Activated CD4-positive, alpha-beta T cell treated with anti-CD3 and anti-CD28 coated beads for 24 hours (primary cell): ENCODE results near the gene DNPH1.

Source experiments
- DNase-seq, 2 donors: peaks; one replicate each; pipeline ENCODE4 v3.0.0-alpha.2; 2020; ENCODE audit warnings: low read depth in 2 of 2

The DNPH1 gene

DNA sequence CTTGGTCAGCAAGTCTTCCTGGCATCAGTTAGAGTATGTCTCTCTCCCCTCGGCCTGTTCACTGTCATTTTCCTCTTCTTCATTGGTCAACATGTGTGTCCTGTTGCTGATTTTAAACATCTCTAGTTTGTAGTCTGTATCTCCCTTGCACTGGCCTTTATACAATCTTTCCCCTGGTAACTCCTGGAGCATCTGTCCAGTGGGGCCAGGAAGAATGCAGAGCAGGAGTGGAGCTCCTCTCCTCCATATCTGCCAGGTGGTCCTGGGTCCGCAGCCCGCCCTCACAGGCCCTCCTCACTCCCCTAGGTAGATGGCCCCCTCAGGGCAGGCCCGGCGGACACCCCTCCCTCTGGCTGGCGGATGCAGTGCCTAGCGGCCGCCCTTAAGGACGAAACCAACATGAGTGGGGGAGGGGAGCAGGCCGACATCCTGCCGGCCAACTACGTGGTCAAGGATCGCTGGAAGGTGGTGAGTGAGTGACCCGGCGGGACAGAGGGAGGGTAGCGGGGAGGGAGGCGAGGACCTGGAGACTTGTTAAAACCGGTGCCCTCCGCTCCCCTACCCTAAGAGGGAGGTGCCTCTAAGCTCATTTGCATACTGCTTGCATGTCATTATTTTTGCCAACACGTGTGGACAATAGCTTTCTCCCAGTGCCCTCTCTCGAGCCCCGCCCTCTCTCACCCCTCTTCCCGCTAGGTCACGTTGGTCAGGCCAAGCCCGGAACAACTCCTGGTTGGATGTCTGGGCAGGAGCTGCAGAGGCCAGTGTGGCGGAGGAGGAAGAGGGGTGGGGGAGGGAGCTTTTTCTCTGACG, 17.2 kb upstream of the DNPH1 start:
- DNase-seq: no peak

DNA sequence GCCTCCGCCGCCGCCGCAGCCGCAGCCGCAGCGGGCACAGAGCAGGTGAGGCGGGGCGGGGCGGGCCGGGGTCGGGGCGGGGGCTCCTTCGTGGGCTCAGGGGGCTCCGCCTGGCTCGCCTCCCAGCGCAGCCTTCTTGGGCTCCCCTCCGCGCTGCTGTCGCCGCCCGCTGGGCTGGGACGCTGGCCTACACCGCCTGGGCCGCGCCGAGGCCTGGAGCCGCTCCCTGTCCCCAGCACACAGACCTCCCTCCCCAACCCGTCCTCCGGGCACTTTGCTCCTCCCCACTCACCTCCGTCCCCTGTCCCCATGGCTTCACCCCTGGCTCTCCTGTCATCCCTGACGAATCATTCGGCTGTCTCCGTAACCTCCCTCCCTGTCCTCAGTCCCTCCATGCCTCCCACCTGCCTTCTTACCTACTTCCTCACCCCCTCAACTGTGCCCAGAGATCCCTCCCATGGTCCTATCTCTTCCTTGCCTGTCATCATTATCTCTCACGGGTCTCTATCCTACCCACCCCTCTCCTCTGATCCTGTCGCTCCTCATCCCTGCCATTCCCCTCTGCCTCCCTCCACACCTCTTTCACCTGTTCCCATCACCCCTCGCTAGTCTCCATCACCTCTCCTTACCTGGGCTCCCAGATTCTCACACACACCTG, 14.5 kb upstream of the DNPH1 start:
- no peak for DNase-seq

DNA sequence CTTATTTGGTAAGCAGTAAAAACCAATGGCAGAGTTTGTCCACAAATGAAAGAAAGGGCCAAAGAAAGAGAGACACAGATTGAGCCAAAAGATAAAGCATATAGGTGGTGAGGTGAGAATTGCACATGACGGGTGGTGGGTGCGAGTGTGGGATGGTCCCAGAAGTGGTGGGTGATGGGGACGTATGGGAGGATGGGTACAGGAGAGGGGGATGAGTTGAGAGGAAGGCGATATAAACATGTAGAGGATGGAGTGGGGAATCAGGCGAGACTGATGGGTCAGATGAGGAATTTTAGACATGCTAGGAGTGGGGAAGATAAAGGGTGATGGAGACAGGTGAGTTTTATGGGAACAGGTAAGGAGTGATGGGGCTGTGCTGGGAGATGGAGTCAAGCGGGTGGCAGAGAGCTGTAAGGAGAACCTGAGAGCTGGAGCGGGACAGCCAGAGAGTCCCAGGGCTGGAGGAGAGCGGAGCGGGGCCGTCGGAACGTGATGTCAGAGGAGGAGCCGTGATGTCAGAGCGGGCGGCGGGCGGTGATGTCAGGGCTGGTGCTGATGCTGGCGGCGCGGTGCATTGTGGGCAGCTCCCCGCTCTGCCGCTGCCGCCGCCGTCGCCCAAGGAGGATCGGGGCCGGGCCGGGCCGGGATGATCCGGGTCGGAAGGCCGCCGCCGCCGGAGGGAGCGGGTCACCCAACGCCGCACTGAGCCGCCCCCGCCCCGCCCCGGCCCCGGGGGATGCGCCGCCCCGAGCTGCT, 13.8 kb upstream of the DNPH1 start, which contains the start of gene TTBK1:
TSS of gene TTBK1 (plus strand) at position 574 of the 756 bp plus-strand sequence. CDS start 3,180 bp downstream, outside the sequence.
- DNase-seq: no peak

DNA sequence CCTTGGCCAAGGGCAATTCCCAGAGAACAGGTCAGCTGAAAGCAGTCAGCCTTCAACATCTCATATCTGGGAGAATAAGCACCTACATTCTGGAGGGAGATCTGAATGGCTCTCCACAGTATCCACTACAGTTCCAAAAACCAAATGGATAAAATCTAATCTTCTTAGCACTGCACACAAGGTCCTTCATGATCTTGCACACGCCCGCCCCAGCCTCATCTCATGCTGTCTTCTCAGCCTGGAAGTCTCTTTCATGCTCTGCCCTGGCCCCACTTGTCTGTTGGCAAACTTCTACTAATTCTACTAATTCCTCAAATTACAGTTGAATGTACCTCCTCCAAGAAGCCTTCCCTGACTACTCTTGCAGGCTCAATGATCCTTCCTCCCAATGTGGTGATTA, 12.2 kb upstream of the DNPH1 start:
- no peak for DNase-seq

DNA sequence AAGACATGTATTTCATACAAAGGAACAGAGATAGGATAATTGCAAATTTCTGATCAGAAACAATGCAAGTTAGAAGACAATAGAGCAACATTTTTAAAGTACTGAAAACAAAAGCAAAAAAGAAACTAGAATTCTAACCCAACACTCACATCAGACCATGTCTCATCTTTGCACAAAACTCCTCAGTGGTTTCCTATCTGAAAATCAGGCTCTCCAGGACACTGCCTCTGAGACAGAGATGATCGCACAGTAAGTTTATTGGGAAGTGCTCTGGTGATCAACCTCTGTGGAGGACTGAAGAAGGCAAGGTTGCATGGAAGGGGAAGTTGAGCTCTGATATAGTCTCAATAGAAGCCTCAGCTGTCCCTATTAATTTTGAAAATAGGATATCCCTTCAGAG, 11.7 kb upstream of the DNPH1 start:
- DNase-seq: no peak

DNA sequence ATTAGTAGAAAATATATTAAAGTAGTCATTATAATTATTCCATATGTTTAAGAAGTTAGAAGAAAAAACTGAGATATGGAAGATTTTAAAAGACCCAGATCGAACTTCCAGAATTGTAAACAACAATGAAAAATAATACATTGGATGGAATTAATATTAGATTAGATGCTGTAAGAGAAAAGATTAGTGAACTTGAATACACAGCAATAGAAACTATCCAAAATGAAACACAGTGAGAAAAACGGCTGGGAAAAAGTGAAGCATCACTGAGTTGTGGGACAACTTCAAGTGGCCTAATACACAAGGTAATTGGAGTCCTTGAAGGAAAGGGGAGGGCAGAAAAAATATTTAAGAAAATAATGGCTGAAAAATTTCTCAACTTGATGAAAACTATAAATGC, 9.8 kb upstream of the DNPH1 start:
- no peak for DNase-seq

DNA sequence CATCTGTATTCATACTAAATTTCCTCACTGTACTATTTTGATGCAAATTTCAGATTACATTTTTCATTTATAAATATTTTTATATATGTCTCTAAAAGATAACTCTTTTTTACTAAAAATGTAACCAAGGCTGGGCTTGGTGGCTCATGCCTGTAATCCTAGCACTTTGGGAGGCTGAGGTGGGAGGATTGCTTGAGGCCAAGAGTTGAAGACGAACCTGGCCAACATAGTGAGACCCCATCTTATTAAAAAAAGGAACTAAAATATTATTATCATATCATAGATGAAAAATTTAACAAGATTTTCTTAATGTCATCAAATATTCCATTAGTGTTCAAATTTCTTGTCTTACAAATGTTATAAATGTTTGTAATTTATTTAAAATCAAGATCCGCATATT, 6.6 kb upstream of the DNPH1 start:
- DNase-seq: no peak

DNA sequence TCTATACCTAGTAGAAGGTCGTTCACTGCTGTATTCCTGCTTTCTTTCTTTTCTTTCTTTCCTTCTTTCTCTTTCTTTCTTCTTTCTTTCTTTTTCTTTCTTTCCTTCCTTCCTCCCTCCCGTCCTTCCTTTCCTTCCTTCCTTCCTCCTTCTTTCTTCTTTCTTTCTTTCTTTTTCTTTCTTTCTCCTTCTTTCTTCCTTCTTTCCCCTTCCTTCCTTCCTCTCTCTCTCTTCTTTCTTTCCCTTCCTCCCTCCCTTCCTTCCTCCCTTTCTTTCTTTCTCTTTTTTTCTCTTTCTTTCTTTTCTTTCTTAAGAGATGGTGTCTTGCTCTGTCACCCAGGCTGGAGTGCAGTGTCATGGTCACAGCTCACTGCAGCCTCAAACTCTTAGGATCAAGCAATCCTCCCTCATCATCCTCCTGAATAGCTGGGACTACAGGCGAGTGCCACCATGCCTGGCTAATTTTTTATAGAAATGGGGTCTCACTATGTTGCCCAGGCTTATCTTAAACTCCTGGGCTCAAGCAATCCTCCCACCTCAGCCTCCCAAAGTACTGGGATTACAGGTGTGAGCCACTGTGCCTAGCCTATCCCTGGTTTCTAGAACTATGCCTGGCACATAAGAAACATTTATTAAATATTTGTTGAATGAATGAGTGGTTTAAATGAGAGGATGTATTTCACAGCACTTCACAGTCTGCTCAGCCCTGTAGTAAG, 2.6 kb upstream of the DNPH1 start:
- no peak for DNase-seq

DNA sequence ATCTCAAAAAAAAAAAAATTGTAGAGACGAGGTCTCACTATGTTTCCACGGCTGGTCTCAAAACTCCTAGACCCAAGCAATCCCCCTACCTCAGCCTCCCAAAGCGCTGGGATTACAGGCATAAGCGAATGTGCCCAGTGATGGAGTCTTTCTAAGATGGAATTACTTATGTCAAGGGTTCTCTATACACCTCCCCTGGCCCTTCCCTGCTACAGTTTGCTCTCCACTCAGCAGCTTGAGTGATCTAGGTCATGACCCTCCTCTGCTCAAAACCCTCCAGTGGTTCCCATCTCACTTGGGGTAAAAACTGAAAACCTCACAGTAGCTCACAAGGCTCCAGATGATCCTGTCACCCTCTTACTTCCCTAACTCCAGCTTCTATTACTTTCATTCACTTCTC, 1.8 kb upstream of the DNPH1 start:
- DNase-seq: no peak

DNA sequence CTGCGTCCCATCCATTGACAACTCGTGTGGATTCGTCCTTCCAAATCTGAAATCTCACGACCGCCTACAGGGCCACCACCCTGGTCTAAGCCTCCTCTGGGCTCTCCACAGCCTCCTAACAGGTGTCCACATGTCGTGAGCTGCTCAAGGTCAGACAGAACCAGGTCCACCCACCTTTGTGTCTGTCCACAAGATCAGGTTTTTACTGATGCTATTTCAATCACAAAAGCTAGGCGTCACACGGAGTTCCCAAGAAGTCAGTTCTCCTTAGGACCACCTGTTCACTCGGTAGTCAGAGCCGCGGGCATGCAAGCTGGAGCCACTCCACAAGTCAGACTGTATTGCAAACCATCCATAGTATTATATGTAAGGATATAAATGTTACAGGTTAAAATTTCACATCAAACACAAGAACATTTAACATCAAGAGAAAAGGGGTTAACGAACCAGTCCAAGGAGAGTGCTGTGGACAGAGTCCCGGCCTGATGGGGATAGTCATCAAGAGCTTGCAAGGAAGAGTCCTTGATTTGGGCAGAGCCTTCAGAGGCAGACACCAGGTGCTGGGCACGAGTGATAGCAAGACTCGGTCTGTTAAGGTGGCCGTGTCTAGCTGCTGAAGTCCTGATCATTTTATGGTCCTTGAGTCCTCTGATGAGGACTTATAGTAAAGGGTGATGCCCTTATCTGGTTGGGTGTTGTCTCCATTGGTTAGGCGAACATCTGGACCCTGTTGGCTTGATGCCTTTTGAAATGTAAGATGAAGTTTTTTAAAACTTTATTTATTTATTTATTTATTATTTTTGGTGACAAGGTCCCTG, 731 bp upstream of the DNPH1 start:
- DNase-seq: no peak

DNA sequence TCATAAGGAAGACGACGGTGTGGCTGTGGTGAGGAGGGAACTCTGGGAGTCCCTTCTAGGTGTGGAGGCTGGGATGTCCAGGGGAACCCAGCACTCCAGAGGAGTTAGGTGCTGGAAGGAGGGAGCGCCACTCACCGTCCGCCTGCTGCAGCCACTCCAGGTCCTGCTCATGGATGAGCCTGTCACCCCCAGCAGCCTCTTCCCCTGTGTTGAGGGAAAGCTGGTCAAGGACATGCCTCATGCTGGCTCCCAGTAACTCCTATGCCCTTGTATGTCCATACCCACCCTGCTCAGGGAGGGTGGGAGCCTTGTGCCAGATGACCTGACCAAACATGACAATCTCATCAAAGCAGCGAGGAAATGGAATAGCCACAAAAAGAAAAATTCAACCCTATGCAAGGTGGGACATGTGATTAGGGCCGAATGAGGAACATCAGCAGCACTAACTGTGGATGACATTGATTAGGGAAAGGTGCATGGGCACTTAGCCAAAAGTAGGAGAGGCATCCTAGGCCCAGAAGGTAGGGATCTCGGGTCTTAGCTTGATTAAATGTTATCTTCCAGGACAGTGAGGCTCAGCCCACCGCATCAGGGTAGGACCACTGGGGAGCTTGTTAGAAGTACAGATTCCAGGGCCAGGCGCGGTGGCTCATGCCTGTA, 3.0 kb downstream of the DNPH1 start:
- no peak for DNase-seq

DNA sequence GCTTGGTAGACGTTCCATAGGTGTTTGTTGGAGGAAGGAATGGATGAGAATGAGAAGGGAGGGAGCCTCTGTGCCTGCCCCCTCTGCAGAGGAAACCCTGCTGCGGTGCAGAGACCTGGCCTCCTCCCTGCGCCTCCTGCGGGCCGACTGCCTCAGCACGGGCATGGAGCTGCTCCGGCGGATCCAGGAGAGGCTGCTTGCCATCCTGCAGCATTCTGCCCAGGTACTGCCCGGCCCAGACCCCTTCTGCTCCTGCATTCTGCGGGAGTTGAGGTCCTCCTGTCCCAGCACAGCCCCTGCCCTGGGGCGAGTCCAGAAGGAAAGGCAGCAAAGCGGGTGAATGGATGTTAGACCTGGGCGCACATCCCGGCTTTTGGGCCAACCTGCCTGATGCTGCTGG, 6.1 kb downstream of the DNPH1 start:
- DNase-seq: no peak

DNA sequence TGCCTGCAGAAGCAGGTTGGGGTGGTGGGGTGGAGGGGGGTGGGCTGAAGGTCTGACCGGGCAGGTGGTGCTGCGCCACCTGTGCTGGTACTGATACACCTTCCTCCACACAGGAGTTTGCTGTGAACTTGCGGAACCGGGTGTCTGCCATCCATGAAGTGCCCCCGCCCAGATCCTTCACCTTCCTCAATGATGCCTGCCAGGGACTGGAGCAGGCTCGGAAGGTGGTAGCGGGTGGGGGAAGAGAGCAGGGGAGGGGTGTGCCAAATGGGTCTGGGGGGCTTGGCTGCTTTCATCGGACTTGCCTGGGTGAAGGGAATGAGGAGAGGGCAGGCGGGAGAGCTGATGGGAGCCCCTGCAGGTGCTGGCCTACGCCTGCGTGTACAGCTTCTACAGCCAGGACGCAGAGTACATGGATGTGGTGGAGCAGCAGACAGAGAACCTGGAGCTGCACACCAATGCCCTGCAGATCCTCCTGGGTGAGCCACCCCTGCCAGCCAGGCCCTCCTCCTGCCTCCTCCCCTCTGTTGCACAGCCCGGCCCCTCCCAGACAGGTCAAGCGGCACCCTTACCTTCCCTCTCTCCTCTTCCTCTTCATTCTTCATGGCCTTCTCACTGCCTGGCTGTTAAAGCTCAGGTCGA, 6.7 kb downstream of the DNPH1 start:
- DNase-seq: no peak

DNA sequence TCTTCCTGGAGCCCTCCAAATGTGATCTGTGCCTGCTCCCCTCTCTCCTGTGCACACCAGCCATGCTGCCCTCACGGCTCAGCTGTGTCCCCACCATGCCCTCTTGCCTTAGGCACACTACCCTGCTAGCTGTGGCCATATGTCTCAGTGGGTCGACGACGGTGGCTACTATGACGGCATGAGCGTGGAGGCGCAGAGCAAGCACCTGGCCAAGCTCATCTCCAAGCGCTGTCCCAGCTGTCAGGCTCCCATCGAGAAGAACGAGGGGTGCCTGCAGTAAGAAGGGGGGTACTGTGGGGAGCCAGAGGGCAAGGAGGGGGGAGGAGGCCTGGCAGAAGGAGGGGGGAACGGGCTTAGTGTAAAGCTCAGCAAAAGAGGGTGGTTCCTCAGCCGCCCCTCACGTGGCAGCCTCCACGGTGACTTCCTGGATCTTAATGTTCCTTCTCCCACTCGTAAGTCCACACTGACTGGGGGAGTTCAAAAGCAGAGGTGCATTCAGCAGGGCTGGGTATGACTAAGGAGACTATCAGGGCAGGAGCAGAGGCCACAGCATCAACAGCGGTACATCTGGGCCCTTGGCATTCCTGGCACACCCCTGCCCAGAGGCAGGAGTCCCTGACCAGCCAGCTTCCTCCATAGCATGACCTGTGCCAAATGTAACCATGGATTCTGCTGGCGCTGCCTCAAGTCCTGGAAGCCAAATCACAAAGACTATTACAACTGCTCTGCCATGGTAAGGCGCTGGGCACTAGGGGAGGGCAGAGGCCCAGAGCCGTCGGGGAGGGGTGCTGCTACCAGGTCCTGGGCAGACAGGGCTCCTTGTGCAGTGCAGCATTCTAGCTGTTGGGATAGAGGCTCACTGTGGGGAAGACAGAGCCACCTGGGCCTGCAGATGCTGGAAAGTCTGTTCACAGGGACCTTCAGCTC, 8.0 kb downstream of the DNPH1 start:
- DNase-seq: no peak

DNA sequence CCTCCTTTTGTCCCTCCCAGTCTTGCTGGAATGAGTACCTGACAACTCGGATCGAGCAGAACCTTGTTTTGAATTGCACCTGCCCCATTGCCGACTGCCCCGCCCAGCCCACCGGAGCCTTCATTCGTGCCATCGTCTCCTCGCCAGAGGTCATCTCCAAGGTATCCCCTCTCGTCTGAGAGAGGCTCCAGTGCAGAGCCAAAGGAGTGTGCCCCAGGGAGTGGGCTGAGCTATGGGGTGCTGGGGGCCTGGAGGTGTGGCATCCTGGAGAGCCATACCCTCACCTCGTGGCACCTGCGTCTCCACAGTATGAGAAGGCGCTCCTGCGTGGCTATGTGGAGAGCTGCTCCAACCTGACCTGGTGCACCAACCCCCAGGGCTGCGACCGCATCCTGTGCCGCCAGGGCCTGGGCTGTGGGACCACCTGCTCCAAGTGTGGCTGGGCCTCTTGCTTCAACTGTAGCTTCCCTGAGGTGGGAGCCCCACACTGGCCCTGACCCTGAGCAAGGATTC, 8.8 kb downstream of the DNPH1 start:
- DNase-seq: no peak

DNA sequence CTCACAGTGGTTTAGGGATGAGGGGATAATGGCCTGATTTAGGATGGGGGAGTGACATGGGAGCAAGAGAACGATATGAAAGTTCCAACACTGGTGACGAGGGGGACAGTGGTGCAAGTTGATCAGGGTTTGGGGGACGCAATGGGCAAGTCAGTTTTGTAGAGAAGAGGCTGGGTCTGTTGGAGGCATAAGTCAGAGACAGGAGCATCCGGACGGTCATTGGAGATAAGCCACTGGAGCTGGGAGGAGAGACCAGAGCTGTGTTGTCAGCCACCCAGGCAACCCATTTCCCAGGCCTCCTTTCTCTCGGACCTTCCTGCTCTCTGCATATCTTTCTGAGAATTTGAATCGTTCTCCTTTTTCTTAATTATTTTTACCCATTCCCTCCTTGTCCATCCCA, 9.5 kb downstream of the DNPH1 start:
- DNase-seq: no peak

DNA sequence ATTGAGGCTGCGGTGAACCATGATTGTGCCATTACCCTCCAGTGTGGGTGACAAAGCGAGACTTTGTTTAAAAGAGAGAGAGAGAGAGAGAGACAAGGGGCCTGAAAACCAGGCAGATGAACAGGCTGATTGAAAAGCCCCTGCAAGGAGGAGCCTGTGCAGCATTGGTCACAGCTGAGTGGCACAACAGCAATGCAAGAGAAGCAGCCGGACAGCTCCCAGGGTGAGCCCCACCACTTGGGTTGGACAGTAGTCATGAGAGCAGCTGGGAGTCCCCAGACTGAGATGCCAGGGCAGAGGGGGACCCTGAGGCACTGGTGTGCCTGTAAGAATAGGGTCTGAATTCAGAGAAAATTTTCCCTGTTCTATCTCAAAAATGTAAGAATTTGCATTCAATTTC, 10.2 kb downstream of the DNPH1 start:
- no peak for DNase-seq

DNA sequence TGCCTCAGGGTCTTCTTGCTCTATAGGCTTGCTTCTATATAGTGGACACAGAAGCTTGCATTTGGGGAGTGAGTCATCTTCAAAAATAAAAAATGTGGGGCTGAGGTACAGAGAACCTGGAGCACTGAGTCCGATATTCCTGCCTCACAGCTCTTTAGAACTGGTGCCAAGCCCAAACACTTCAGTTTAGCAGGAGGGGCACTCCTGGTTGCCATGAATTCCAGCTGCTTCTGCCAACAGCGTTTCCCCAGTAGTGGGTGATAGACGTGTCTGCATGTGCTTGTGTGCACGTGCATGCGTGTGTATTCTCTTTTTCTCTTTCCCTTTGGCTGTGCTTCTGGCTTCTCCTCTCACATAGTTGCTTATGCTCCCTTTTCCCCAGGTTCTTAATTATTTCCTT, 11.9 kb downstream of the DNPH1 start:
- DNase-seq: no peak

DNA sequence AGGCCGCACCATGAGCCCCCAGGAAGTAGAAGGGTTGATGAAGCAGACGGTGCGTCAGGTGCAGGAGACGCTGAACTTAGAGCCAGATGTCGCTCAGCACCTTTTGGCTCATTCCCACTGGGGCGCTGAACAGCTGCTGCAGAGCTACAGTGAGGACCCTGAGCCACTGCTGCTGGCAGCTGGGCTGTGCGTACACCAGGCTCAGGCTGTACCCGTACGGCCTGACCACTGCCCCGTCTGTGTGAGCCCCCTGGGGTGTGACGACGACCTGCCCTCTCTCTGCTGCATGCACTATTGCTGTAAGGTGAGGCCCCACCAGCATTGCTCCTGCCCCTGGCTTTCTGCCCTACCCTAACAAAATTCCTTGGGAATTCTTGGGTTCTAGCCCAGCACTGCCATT, 13.1 kb downstream of the DNPH1 start:
- DNase-seq: no peak
